Measurements from ENCODE around the gene SLC25A12.

DNA sequence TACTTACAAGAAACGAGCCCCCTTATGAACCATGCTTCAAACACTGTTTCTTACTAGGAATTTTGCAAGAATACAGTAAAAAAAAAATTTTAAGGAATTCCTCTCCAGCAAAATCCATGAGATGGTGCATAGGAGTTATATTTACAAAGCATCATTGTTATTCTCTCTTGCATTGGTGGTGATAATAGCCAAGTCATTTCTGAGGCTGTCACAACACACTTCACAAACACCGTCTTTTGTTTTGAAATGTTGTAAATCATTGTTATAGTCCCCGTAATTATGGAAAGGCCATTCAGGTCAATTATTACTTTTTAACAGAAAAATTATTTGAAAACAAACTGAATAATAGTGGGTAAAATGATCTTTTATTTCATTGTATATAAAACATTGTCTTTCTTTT is 146.7 kb downstream of the SLC25A12 start:
- TF ChIP-seq CTCF (IDR thresholded peaks at IDR 0.05) (no peak), POLR2A (IDR thresholded peaks at IDR 0.05) (no peak)

Data from adrenal gland (tissue), 5 donors.